ENCODE results near the gene SEC61G.

Gene SEC61G

GRCh38 chr7:54728411-54728810 is 30.6 kb downstream of the SEC61G start:
- Mint-ChIP-seq H3K36me3 (no peaks in the 10 kb centered on the region), H3K4me3 (no peak overlapping the region), H3K27me3 (no peaks in the 10 kb centered on the region), H3K4me1 (no peaks in the 10 kb centered on the region), H3K9me3 (no peaks in the 10 kb centered on the region), H3K27ac (no peak overlapping the region)
- no peak for ATAC-seq (replicated peaks)
- no peak for DNase-seq

- H3K36me3 Mint-ChIP-seq = no peaks in the 10 kb centered on the region
- H3K27me3 Mint-ChIP-seq = no peaks in the 10 kb centered on the region
- H3K4me1 Mint-ChIP-seq = no peaks in the 10 kb centered on the region
- DNase-seq = no peak
- no peak overlapping the region for H3K4me3 Mint-ChIP-seq
- H3K9me3 Mint-ChIP-seq = peaks cover 0 to under 1% of the 10 kb centered on the region in 2 donors
- no peak for ATAC-seq (replicated peaks)
- H3K27ac Mint-ChIP-seq = no peak overlapping the region
These were observed 33.8 kb downstream of the SEC61G start for GRCh38 chr7:54725255-54725654.

GRCh38 chr7:54722502-54722901 is 36.5 kb downstream of the SEC61G start:
- DNase-seq (no peak), ATAC-seq (replicated peaks) (no peak)
- H3K27ac Mint-ChIP-seq = no peak overlapping the region
- no peak overlapping the region for H3K4me3 Mint-ChIP-seq
- H3K36me3 Mint-ChIP-seq = no peaks in the 10 kb centered on the region
- H3K4me1 Mint-ChIP-seq = no peaks in the 10 kb centered on the region
- peaks cover 7 to 11% of the 10 kb centered on the region in 2 donors for H3K9me3 Mint-ChIP-seq
- no peaks in the 10 kb centered on the region for H3K27me3 Mint-ChIP-seq

- Mint-ChIP-seq H3K27me3 (no peaks in the 10 kb centered on the region), H3K9me3 (peaks cover 7 to 11% of the 10 kb centered on the region in 2 donors), H3K4me3 (no peak overlapping the region), H3K27ac (no peak overlapping the region), H3K4me1 (no peaks in the 10 kb centered on the region), H3K36me3 (no peaks in the 10 kb centered on the region)
- DNase-seq = no peak
- ATAC-seq (replicated peaks) = no peak
These were observed 37.0 kb downstream of the SEC61G start for GRCh38 chr7:54722026-54722425.

- Mint-ChIP-seq H3K9me3 (peaks cover 7 to 11% of the 10 kb centered on the region in 2 donors), H3K4me1 (no peaks in the 10 kb centered on the region), H3K4me3 (no peak overlapping the region), H3K27ac (no peak overlapping the region), H3K36me3 (no peaks in the 10 kb centered on the region), H3K27me3 (no peaks in the 10 kb centered on the region)
- DNase-seq = no peak
- ATAC-seq (replicated peaks) = no peak
These were observed 39.0 kb downstream of the SEC61G start for GRCh38 chr7:54719974-54720373.

GRCh38 chr7:54719425-54719824 is 39.6 kb downstream of the SEC61G start:
- Mint-ChIP-seq H3K9me3 (peaks cover 7 to 11% of the 10 kb centered on the region in 2 donors), H3K27me3 (no peaks in the 10 kb centered on the region), H3K4me1 (no peaks in the 10 kb centered on the region), H3K36me3 (no peaks in the 10 kb centered on the region), H3K27ac (no peak overlapping the region), H3K4me3 (no peak overlapping the region)
- DNase-seq = no peak
- ATAC-seq (replicated peaks) = no peak

GRCh38 chr7:54712820-54713219 is 46.2 kb downstream of the SEC61G start:
- no peak for ATAC-seq (replicated peaks)
- H3K36me3 Mint-ChIP-seq = no peaks in the 10 kb centered on the region
- no peaks in the 10 kb centered on the region for H3K4me1 Mint-ChIP-seq
- DNase-seq = no peak
- no peak overlapping the region for H3K27ac Mint-ChIP-seq
- H3K4me3 Mint-ChIP-seq = no peak overlapping the region
- peaks cover 6 to 8% of the 10 kb centered on the region in 2 donors for H3K9me3 Mint-ChIP-seq
- H3K27me3 Mint-ChIP-seq = no peaks in the 10 kb centered on the region

GRCh38 chr7:54711900-54712595 is 47.0 kb downstream of the SEC61G start:
- Mint-ChIP-seq H3K27me3 (no peaks in the 10 kb centered on the region), H3K36me3 (no peaks in the 10 kb centered on the region), H3K4me1 (no peaks in the 10 kb centered on the region), H3K9me3 (peaks cover 6 to 12% of the 10 kb centered on the region in 2 donors), H3K4me3 (no peak overlapping the region), H3K27ac (no peak overlapping the region)
- DNase-seq (no peak), ATAC-seq (replicated peaks) (no peak)

- no peaks in the 10 kb centered on the region for H3K27me3 Mint-ChIP-seq
- DNase-seq (no peak), ATAC-seq (replicated peaks) (no peak)
- H3K4me3 Mint-ChIP-seq = no peak overlapping the region
- H3K9me3 Mint-ChIP-seq = peaks cover 6 to 13% of the 10 kb centered on the region in 2 donors
- no peaks in the 10 kb centered on the region for H3K36me3 Mint-ChIP-seq
- H3K4me1 Mint-ChIP-seq = no peaks in the 10 kb centered on the region
- H3K27ac Mint-ChIP-seq = no peak overlapping the region
These were observed 49.7 kb downstream of the SEC61G start for GRCh38 chr7:54709283-54709682.

- Mint-ChIP-seq H3K4me1 (no peaks in the 10 kb centered on the region), H3K4me3 (no peak overlapping the region), H3K36me3 (no peaks in the 10 kb centered on the region), H3K27me3 (no peaks in the 10 kb centered on the region), H3K27ac (no peak overlapping the region), H3K9me3 (peaks cover 6 to 13% of the 10 kb centered on the region in 2 donors)
- DNase-seq = no peak
- ATAC-seq (replicated peaks) = peak in 1 of 2 donors; percentile 33
These were observed 53.6 kb downstream of the SEC61G start for GRCh38 chr7:54705436-54705835.

- Mint-ChIP-seq H3K27ac (no peak overlapping the region), H3K9me3 (peaks cover 6 to 13% of the 10 kb centered on the region in 2 donors), H3K27me3 (no peaks in the 10 kb centered on the region), H3K4me3 (no peak overlapping the region), H3K4me1 (no peaks in the 10 kb centered on the region), H3K36me3 (no peaks in the 10 kb centered on the region)
- ATAC-seq (replicated peaks) = no peak
- DNase-seq = no peak
These were observed 54.2 kb downstream of the SEC61G start for GRCh38 chr7:54704851-54705250.

Data from stimulated activated naive B cell treated with anti-CD40 and anti-IgM and Interleukin-4, amounts not matched to agents 10 μg/mL and 1 μg/mL and 100 μg/mL, for 72 hours (primary cell).